ENCODE data around the gene IQGAP2. TPM values are rescaled to one million over a fixed set of nuclear protein-coding genes. Genes with fewer than 3 reads are reported as not detected.

The IQGAP2 gene
- total RNA-seq, 1 donor from 2014 or later: 8.8 TPM

DNA sequence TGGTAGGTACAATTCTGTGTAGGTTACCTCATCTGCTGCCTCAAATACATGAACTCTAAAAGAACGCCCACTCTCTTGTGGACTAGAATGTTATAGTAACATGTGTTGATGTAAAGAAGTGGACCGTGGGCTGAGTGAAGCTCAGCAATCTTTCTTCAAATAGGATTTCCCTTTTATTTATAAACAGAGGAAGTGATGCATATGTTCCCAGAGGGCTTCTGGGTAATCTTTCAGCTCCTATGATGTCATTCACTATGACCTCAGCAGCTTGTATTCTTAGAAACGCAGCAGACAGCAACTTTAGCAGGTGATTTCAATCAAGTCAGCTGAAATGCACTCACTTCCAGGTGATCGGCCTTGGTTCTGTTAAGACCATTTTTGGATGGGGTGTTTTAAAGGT, 205.7 kb downstream of the IQGAP2 start:
- TF ChIP-seq, protein P1, sequence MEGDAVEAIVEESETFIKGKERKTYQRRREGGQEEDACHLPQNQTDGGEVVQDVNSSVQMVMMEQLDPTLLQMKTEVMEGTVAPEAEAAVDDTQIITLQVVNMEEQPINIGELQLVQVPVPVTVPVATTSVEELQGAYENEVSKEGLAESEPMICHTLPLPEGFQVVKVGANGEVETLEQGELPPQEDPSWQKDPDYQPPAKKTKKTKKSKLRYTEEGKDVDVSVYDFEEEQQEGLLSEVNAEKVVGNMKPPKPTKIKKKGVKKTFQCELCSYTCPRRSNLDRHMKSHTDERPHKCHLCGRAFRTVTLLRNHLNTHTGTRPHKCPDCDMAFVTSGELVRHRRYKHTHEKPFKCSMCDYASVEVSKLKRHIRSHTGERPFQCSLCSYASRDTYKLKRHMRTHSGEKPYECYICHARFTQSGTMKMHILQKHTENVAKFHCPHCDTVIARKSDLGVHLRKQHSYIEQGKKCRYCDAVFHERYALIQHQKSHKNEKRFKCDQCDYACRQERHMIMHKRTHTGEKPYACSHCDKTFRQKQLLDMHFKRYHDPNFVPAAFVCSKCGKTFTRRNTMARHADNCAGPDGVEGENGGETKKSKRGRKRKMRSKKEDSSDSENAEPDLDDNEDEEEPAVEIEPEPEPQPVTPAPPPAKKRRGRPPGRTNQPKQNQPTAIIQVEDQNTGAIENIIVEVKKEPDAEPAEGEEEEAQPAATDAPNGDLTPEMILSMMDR (IDR thresholded peaks at IDR 0.05): no peak
- ChIA-PET CTCF (no interaction called here), POLR2A (no interaction called here)
- H3K4me3 Mint-ChIP-seq: no peak overlapping the region
- intact Hi-C loops (cut with micrococcal nuclease): no loop called here
- DNase-seq: no peak
- no peaks in the 10 kb centered on the region for H3K27me3 Mint-ChIP-seq
- H3K9me3 Mint-ChIP-seq: no peaks in the 10 kb centered on the region
- H3K4me1 Mint-ChIP-seq: peaks cover 8% of the 10 kb centered on the region
- ATAC-seq (ENCODE audit: low read depth): peak; percentile 10
- H3K36me3 Mint-ChIP-seq (ENCODE audit: low read depth): peaks cover 6% of the 10 kb centered on the region
- no peak overlapping the region for H3K27ac Mint-ChIP-seq

DNA sequence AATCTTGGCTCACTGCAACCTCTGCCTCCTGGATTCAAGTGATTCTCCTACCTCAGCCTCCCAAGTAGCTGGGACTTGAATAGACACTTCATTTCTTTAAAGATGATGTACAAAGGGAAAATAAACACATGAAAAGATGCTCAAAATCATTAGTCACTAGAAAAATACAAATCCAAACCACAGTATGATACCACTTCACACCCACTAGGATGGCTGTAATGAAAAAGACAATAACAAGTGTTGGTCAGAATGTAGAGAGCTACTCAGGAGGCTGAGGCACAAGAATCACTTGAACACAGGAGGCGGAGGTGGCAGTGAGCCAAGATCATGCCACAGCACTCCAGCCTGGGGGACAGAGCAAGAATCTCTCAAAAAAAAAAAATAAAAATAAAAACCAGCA, 207.1 kb downstream of the IQGAP2 start:
- Mint-ChIP-seq H3K9me3 (no peaks in the 10 kb centered on the region), H3K27me3 (no peaks in the 10 kb centered on the region), H3K27ac (no peak overlapping the region), H3K4me1 (peaks cover 8% of the 10 kb centered on the region), H3K4me3 (no peak overlapping the region), H3K36me3 (ENCODE audit: low read depth) (peaks cover 2% of the 10 kb centered on the region)
- DNase-seq (no peak), ATAC-seq (ENCODE audit: low read depth) (no peak)
- ChIA-PET CTCF (interaction anchor here (1.1 kb wide), 1 partner anchor 10 kb away, joined by 4 read pairs; no protein-coding TSS in a partner anchor), POLR2A (no interaction called here)
- intact Hi-C loops (cut with micrococcal nuclease): no loop called here
- TF ChIP-seq, protein P1 (IDR thresholded peaks at IDR 0.05): no peak

DNA sequence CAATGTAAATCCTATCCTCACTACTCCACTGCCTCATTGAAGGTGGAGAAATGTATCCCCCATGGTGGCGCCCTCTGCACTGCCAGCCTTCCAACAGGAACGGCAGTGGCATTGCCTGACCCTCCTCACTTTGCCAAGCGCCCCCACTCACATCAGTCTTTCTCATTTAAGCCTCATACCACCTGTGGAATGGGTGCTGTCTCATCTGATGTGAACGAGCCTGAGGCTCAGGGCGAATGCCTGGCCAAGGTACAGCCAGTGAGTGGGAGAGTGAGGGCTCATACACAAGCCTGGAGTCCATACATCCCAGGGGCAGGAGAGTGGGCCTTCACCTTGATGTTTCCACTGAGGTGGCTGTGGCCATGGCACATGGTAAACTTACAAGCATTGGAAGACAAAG, 209.9 kb downstream of the IQGAP2 start:
- intact Hi-C loops (cut with micrococcal nuclease): no loop called here
- no peak overlapping the region for H3K4me3 Mint-ChIP-seq
- H3K36me3 Mint-ChIP-seq (ENCODE audit: low read depth): no peaks in the 10 kb centered on the region
- ATAC-seq (ENCODE audit: low read depth) (no peak), DNase-seq (no peak)
- no peaks in the 10 kb centered on the region for H3K9me3 Mint-ChIP-seq
- TF ChIP-seq, protein P1 (IDR thresholded peaks at IDR 0.05): no peak
- POLR2A ChIA-PET: no interaction called here
- peaks cover 5% of the 10 kb centered on the region for H3K4me1 Mint-ChIP-seq
- CTCF ChIA-PET: interaction anchor here (0.6 kb wide), 1 partner anchor 330 kb away, joined by 3 read pairs; no protein-coding TSS in a partner anchor
- no peaks in the 10 kb centered on the region for H3K27me3 Mint-ChIP-seq
- H3K27ac Mint-ChIP-seq: no peak overlapping the region

DNA sequence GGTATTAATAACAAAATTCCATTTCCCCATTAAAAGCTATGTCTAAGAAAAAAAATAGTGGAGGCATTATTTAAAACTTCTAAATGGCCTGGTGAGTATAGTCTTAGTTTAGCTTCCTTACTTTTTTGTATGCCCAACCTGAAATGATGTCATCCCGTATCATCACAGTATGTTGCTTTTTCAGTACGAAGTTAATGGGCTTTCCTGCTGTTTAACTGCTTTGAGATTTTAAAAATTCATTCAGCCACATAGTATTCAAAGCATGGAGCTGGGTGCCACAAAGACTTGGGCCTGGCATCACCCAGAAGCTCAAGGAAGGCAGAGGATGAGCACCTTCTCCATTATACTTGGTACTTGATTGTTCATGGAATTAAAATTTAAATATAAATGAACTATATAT, 212.7 kb downstream of the IQGAP2 start:
- no peaks in the 10 kb centered on the region for H3K36me3 Mint-ChIP-seq (ENCODE audit: low read depth)
- ChIA-PET POLR2A (no interaction called here), CTCF (no interaction called here)
- TF ChIP-seq, protein P1 (IDR thresholded peaks at IDR 0.05): no peak
- ATAC-seq (ENCODE audit: low read depth): no peak
- H3K27ac Mint-ChIP-seq: no peak overlapping the region
- no peaks in the 10 kb centered on the region for H3K9me3 Mint-ChIP-seq
- intact Hi-C loops (cut with micrococcal nuclease): no loop called here
- H3K27me3 Mint-ChIP-seq: no peaks in the 10 kb centered on the region
- H3K4me1 Mint-ChIP-seq: no peaks in the 10 kb centered on the region
- no peak for DNase-seq
- H3K4me3 Mint-ChIP-seq: no peak overlapping the region

DNA sequence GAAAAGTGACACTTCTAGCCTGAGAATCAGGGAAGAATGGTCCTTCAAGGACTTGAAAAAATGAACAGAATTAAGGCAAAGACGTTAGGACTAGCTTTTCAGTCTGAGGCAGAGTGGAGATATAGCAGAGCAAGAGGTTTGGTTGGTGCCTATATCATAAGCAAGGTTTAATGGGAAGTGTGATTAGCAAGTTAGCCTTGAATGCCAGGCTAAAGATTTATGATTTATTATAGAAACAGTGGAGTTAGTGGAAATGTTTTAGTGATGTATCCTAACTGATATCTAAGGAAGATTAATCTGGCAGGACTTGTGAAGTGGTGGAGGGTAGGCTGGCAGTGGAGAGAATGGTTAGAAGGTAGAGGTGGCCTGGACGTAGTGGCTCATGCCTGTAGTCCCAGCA, 213.1 kb downstream of the IQGAP2 start:
- Mint-ChIP-seq H3K36me3 (ENCODE audit: low read depth) (no peaks in the 10 kb centered on the region), H3K27me3 (no peaks in the 10 kb centered on the region), H3K4me1 (no peaks in the 10 kb centered on the region), H3K4me3 (no peak overlapping the region), H3K9me3 (no peaks in the 10 kb centered on the region), H3K27ac (no peak overlapping the region)
- no peak for ATAC-seq (ENCODE audit: low read depth)
- TF ChIP-seq, protein P1 (IDR thresholded peaks at IDR 0.05): no peak
- DNase-seq: no peak
- intact Hi-C loops (cut with micrococcal nuclease): no loop called here
- CTCF ChIA-PET: no interaction called here
- POLR2A ChIA-PET: no interaction called here

Data from activated B cell treated with CpG ODN at 0.5 μM for 24 hours (primary cell).